CD4-positive, alpha-beta T cell treated with Interleukin-1 beta for 1 hour (primary cell): ENCODE results near the gene SLC22A6.
"Not testable (repeated sequence)": the region's sequence is repeated elsewhere in the genome, so short reads cannot be mapped to it uniquely, and the experiment has no call there.

Experiments used
- DNase-seq, 2 donors: peaks; one replicate each; pipeline ENCODE4 v3.0.0-alpha.2; 2020 to 2022

Gene SLC22A6

GRCh38 chr11:62985041-62985750, 429 bp upstream of the SLC22A6 start:
- DNase-seq: no peak

GRCh38 chr11:62983536-62984199, 1.1 kb downstream of the SLC22A6 start:
- DNase-seq: no peak

- DNase-seq: no peak
Measured at GRCh38 chr11:62981743-62982142, 3.0 kb downstream of the SLC22A6 start.

GRCh38 chr11:62980133-62980760, 4.5 kb downstream of the SLC22A6 start:
- DNase-seq: no peak

- DNase-seq: no peak
Measured at GRCh38 chr11:62976109-62976508, 8.7 kb downstream of the SLC22A6 start.

- DNase-seq: no peak
Measured at GRCh38 chr11:62974848-62975522, 9.8 kb downstream of the SLC22A6 start.

GRCh38 chr11:62965574-62965973, 19.2 kb downstream of the SLC22A6 start:
- no peak for DNase-seq

- no peak for DNase-seq
Measured at GRCh38 chr11:62962391-62962790, 22.4 kb downstream of the SLC22A6 start.

GRCh38 chr11:62961017-62961570, 23.7 kb downstream of the SLC22A6 start:
- DNase-seq: no peak

GRCh38 chr11:62959422-62959980, 25.3 kb downstream of the SLC22A6 start:
- DNase-seq: no peak

- no peak for DNase-seq
Measured at GRCh38 chr11:62958547-62959421, 26.0 kb downstream of the SLC22A6 start.

GRCh38 chr11:62957147-62957546, 27.6 kb downstream of the SLC22A6 start:
- DNase-seq: no peak

GRCh38 chr11:62954478-62954877, 30.3 kb downstream of the SLC22A6 start:
- no peak for DNase-seq

GRCh38 chr11:62953811-62954210, 31.0 kb downstream of the SLC22A6 start:
- no peak for DNase-seq

GRCh38 chr11:62948765-62949320, 35.9 kb downstream of the SLC22A6 start:
- DNase-seq: no peak

- DNase-seq: not testable (repeated sequence)
Measured at GRCh38 chr11:62945538-62945937, 39.2 kb downstream of the SLC22A6 start.

- DNase-seq: not testable (repeated sequence)
Measured at GRCh38 chr11:62937528-62937927, 47.2 kb downstream of the SLC22A6 start.

- no peak for DNase-seq
Measured at GRCh38 chr11:62934496-62934785, 50.3 kb downstream of the SLC22A6 start.

GRCh38 chr11:62933750-62934495, 50.8 kb downstream of the SLC22A6 start:
- no peak for DNase-seq

GRCh38 chr11:62933285-62933684, 51.5 kb downstream of the SLC22A6 start:
- DNase-seq: no peak
